HFFc6 (cell line): ENCODE data around the gene KCNJ10. TPM values are rescaled to one million over a fixed set of nuclear protein-coding genes. Genes with fewer than 3 reads are reported as not detected.

Experiments
- DNase-seq: peaks from one replicate; pipeline ENCODE4 v3.0.0-alpha.2; 2018
- H3K27ac Mint-ChIP-seq: 2 replicates; pipeline ENCODE4 v1.8.0; 2020; ENCODE audit warnings: mild to moderate bottlenecking, mixed read lengths
- H3K27me3 Mint-ChIP-seq: 2 replicates; pipeline ENCODE4 v1.8.0; 2021; ENCODE audit warnings: mild to moderate bottlenecking, moderate library complexity, mixed read lengths; ENCODE audit not compliant: insufficient read depth
- H3K36me3 Mint-ChIP-seq: 2 replicates; pipeline ENCODE4 v1.8.0; 2021; ENCODE audit warnings: low read depth, mixed read lengths
- H3K4me1 Mint-ChIP-seq: 2 replicates; pipeline ENCODE4 v1.8.0; 2020; ENCODE audit warnings: low read depth, mixed read lengths
- H3K4me3 Mint-ChIP-seq: 2 replicates; pipeline ENCODE4 v1.8.0; 2020; ENCODE audit warnings: mild to moderate bottlenecking, moderate library complexity, mixed read lengths
- H3K9me3 Mint-ChIP-seq: 2 replicates; pipeline ENCODE4 v1.8.0; 2020; ENCODE audit warnings: mild to moderate bottlenecking, mixed read lengths
- CTCF ChIP-seq: fragments of 200-600 bp; sonication (generic); IDR thresholded peaks from 2 replicates; pipeline ENCODE4 v1.5.0; 2021; ENCODE audit warnings: antibody characterized with exemption, mild to moderate bottlenecking
- total RNA-seq, 6 experiments: library from RNA; stranded (reverse); fragmentation: NEBNext Ultra II Directional; extraction: Animal tissue kit (Norgen Biotek cat#: 25700); gene quantifications; 2 replicates in 1 of 6; 3 replicates in 5 of 6; pipeline ENCODE4 v1.2.3, GENCODE V29; 2021

The KCNJ10 gene
- total RNA-seq, 6 experiments from 2014 or later, result not detected

GRCh38 chr1:160024195-160024905 lies 45.6 kb downstream of the KCNJ10 start:
- Mint-ChIP-seq H3K27ac (no peak overlapping the region), H3K9me3 (no peaks in the 10 kb centered on the region), H3K36me3 (no peaks in the 10 kb centered on the region), H3K4me1 (peaks cover 23% of the 10 kb centered on the region), H3K27me3 (peaks cover 3% of the 10 kb centered on the region; the same call in 1 of the 2 replicates), H3K4me3 (no peak overlapping the region)
- TF ChIP-seq CTCF, result no peak
- DNase-seq, result no peak

- Mint-ChIP-seq H3K4me3 (no peak overlapping the region), H3K9me3 (no peaks in the 10 kb centered on the region), H3K27ac (no peak overlapping the region), H3K27me3 (peaks cover 5% of the 10 kb centered on the region), H3K4me1 (peaks cover 36% of the 10 kb centered on the region), H3K36me3 (no peaks in the 10 kb centered on the region)
- no peak for TF ChIP-seq CTCF
- peak; percentile 65 for DNase-seq
These were observed 47.3 kb downstream of the KCNJ10 start for GRCh38 chr1:160022330-160023310.

- H3K27ac Mint-ChIP-seq, result no peak overlapping the region
- TF ChIP-seq CTCF, result no peak
- H3K4me1 Mint-ChIP-seq, result peaks cover 36% of the 10 kb centered on the region
- peaks cover 5% of the 10 kb centered on the region for H3K27me3 Mint-ChIP-seq
- DNase-seq, result no peak
- H3K36me3 Mint-ChIP-seq, result no peaks in the 10 kb centered on the region
- H3K4me3 Mint-ChIP-seq, result no peak overlapping the region
- H3K9me3 Mint-ChIP-seq, result no peaks in the 10 kb centered on the region
These were observed 48.4 kb downstream of the KCNJ10 start for GRCh38 chr1:160021376-160022074.

GRCh38 chr1:160020196-160020595 lies 49.8 kb downstream of the KCNJ10 start:
- no peak overlapping the region for H3K4me3 Mint-ChIP-seq
- H3K36me3 Mint-ChIP-seq, result no peaks in the 10 kb centered on the region
- no peak for TF ChIP-seq CTCF
- peaks cover 5% of the 10 kb centered on the region for H3K27me3 Mint-ChIP-seq
- no peaks in the 10 kb centered on the region for H3K9me3 Mint-ChIP-seq
- DNase-seq, result no peak
- no peak overlapping the region for H3K27ac Mint-ChIP-seq
- peaks cover 36% of the 10 kb centered on the region for H3K4me1 Mint-ChIP-seq

- H3K27me3 Mint-ChIP-seq, result peaks cover 5% of the 10 kb centered on the region
- TF ChIP-seq CTCF, result no peak
- 0 out of 2 replicates have a peak overlapping the region, but pooled peaks have one; percentile 32 for H3K27ac Mint-ChIP-seq
- H3K4me3 Mint-ChIP-seq, result peak overlapping the region; percentile 27; the same call in 1 of the 2 replicates
- peak; percentile 54 for DNase-seq
- peaks cover 36% of the 10 kb centered on the region for H3K4me1 Mint-ChIP-seq
- no peaks in the 10 kb centered on the region for H3K9me3 Mint-ChIP-seq
- H3K36me3 Mint-ChIP-seq, result no peaks in the 10 kb centered on the region
These were observed 51.1 kb downstream of the KCNJ10 start for GRCh38 chr1:160018900-160019299.
